Adipocyte (in vitro differentiated cells): ENCODE measurements around the gene CTSS.
"Not testable (repeated sequence)": the region's sequence is repeated elsewhere in the genome, so short reads cannot be mapped to it uniquely, and the experiment has no call there.

Experiments
- DNase-seq: peaks from one replicate; pipeline ENCODE4 v3.0.0-alpha.2; 2015; ENCODE audit warnings: low read depth
- H3K27me3 ChIP-seq: replicated peaks from 2 replicates; pipeline ENCODE4 v1.7.0; 2013; ENCODE audit warnings: mild to moderate bottlenecking, low read length, moderate library complexity; ENCODE audit not compliant: control insufficient read depth, insufficient read depth
- H3K36me3 ChIP-seq: 2 replicates; pipeline ENCODE4 v1.7.0; 2013; ENCODE audit warnings: low read length, mild to moderate bottlenecking, moderate library complexity; ENCODE audit not compliant: control insufficient read depth, insufficient read depth, severe bottlenecking
- H3K4me1 ChIP-seq: 2 replicates; pipeline ENCODE4 v1.7.0; 2013; ENCODE audit warnings: mild to moderate bottlenecking, low read length, moderate library complexity; ENCODE audit not compliant: control insufficient read depth, insufficient read depth
- H3K4me3 ChIP-seq: 2 replicates; pipeline ENCODE4 v1.7.0; 2013; ENCODE audit warnings: mild to moderate bottlenecking, low read length, moderate library complexity
- H3K9ac ChIP-seq: 2 replicates; pipeline ENCODE4 v1.7.0; 2013; ENCODE audit warnings: mild to moderate bottlenecking, low read length, moderate library complexity
- H3K9me3 ChIP-seq: 2 replicates; pipeline ENCODE4 v1.7.0; 2013; ENCODE audit warnings: mild to moderate bottlenecking, low read length, moderate library complexity; ENCODE audit not compliant: control insufficient read depth

The CTSS gene

GRCh38 chr1:150748878-150749719 lies 16.5 kb downstream of the CTSS start:
- Histone ChIP-seq H3K36me3 (no peaks in the 10 kb centered on the region), H3K4me1 (no peaks in the 10 kb centered on the region), H3K9ac (no peak overlapping the region), H3K4me3 (no peak overlapping the region), H3K9me3 (no peaks in the 10 kb centered on the region), H3K27me3 (no peaks in the 10 kb centered on the region)
- DNase-seq = no peak

GRCh38 chr1:150730130-150730721 lies 35.4 kb downstream of the CTSS start:
- H3K4me3 ChIP-seq = no peak overlapping the region
- H3K9ac ChIP-seq = no peak overlapping the region
- no peaks in the 10 kb centered on the region for H3K4me1 ChIP-seq
- H3K36me3 ChIP-seq = no peaks in the 10 kb centered on the region
- no peaks in the 10 kb centered on the region for H3K27me3 ChIP-seq
- DNase-seq = no peak
- H3K9me3 ChIP-seq = no peaks in the 10 kb centered on the region

- no peak overlapping the region for H3K9ac ChIP-seq
- H3K36me3 ChIP-seq = no peaks in the 10 kb centered on the region
- H3K9me3 ChIP-seq = peaks cover 8% of the 10 kb centered on the region
- DNase-seq = no peak
- no peak overlapping the region for H3K4me3 ChIP-seq
- no peaks in the 10 kb centered on the region for H3K27me3 ChIP-seq
- no peaks in the 10 kb centered on the region for H3K4me1 ChIP-seq
Measured at GRCh38 chr1:150724336-150724735, 41.2 kb downstream of the CTSS start.

- H3K4me1 ChIP-seq = no peaks in the 10 kb centered on the region
- H3K9ac ChIP-seq = no peak within 1 kb of the TSS
- H3K27me3 ChIP-seq = no peaks in the 10 kb centered on the region
- no peak for DNase-seq
- peaks cover 8% of the 10 kb centered on the region for H3K9me3 ChIP-seq
- H3K4me3 ChIP-seq = no peak within 1 kb of the TSS
- H3K36me3 ChIP-seq = no peaks in the 10 kb centered on the region
Measured at GRCh38 chr1:150720703-150721102, 44.9 kb downstream of the CTSS start, which contains the start of gene HORMAD1. TSS of gene HORMAD1 (minus strand) at chr1:150720895. CDS start at chr1:150719505, 1,390 bp downstream.

- no peak for DNase-seq
- H3K4me3 ChIP-seq = no peak overlapping the region
- no peaks in the 10 kb centered on the region for H3K36me3 ChIP-seq
- H3K4me1 ChIP-seq = no peaks in the 10 kb centered on the region
- no peaks in the 10 kb centered on the region for H3K27me3 ChIP-seq
- H3K9ac ChIP-seq = no peak overlapping the region
- H3K9me3 ChIP-seq = peaks cover 8% of the 10 kb centered on the region
Measured at GRCh38 chr1:150720098-150720497, 45.5 kb downstream of the CTSS start.

- no peak for DNase-seq
- Histone ChIP-seq H3K9me3 (peaks cover 2% of the 10 kb centered on the region), H3K4me3 (no peak overlapping the region), H3K9ac (no peak overlapping the region), H3K4me1 (no peaks in the 10 kb centered on the region), H3K36me3 (no peaks in the 10 kb centered on the region), H3K27me3 (no peaks in the 10 kb centered on the region)
Measured at GRCh38 chr1:150718225-150718891, 47.2 kb downstream of the CTSS start.

GRCh38 chr1:150709031-150709430 lies 56.5 kb downstream of the CTSS start:
- not testable (repeated sequence) for H3K9me3 ChIP-seq, H3K27me3 ChIP-seq, H3K4me3 ChIP-seq, DNase-seq, H3K4me1 ChIP-seq, H3K36me3 ChIP-seq, H3K9ac ChIP-seq

GRCh38 chr1:150708595-150708994 lies 57.0 kb downstream of the CTSS start:
- DNase-seq = no peak
- H3K36me3 ChIP-seq = no peaks in the 10 kb centered on the region
- no peaks in the 10 kb centered on the region for H3K9me3 ChIP-seq
- H3K9ac ChIP-seq = no peak overlapping the region
- no peak overlapping the region for H3K4me3 ChIP-seq
- H3K4me1 ChIP-seq = no peaks in the 10 kb centered on the region
- no peaks in the 10 kb centered on the region for H3K27me3 ChIP-seq

- Histone ChIP-seq H3K9ac (no peak overlapping the region), H3K9me3 (no peaks in the 10 kb centered on the region), H3K4me1 (no peaks in the 10 kb centered on the region), H3K36me3 (no peaks in the 10 kb centered on the region), H3K4me3 (no peak overlapping the region), H3K27me3 (no peaks in the 10 kb centered on the region)
- no peak for DNase-seq
Measured at GRCh38 chr1:150706091-150706490, 59.5 kb downstream of the CTSS start.

GRCh38 chr1:150703427-150703826 lies 62.2 kb downstream of the CTSS start:
- Histone ChIP-seq H3K4me1 (no peaks in the 10 kb centered on the region), H3K9me3 (no peaks in the 10 kb centered on the region), H3K9ac (no peak overlapping the region), H3K36me3 (no peaks in the 10 kb centered on the region), H3K27me3 (no peaks in the 10 kb centered on the region), H3K4me3 (no peak overlapping the region)
- no peak for DNase-seq
